ENCODE measurements around the gene PHLDB3. TPM values are rescaled to one million over a fixed set of nuclear protein-coding genes. Genes with fewer than 3 reads are reported as not detected.
"Not testable (repeated sequence)": the region's sequence is repeated elsewhere in the genome, so short reads cannot be mapped to it uniquely, and the experiment has no call there.

PHLDB3 gene
- total RNA-seq, 2 donors from 2014 or later = 23.1 to 27.3 TPM

- peak; percentile 92 to 99 for DNase-seq (ENCODE audit: low spot score in 2 of 2)
- Mint-ChIP-seq H3K9me3 (peaks cover 0 to 5% of the 10 kb centered on the region in 2 donors), H3K27ac (peak overlapping the region; percentile 86 to 99), H3K36me3 (peaks cover 6 to 12% of the 10 kb centered on the region in 2 donors)
- peak; percentile 82 to 85 for ATAC-seq
Observed at GRCh38 chr19:43533546-43534304, 29.2 kb upstream of the PHLDB3 start.

GRCh38 chr19:43532962-43533545 lies 28.5 kb upstream of the PHLDB3 start, which contains the start of gene ZNF575:
Gene ZNF575, plus strand, starts transcription at chr19:43533188. Its CDS starts 1,235 bp downstream, at chr19:43534423.
- peak; percentile 83 to 87 for DNase-seq (ENCODE audit: low spot score in 2 of 2)
- H3K36me3 Mint-ChIP-seq = peaks cover 0 to 5% of the 10 kb centered on the region in 2 donors
- peak; percentile 60 to 68 for ATAC-seq
- H3K9me3 Mint-ChIP-seq = no peaks in the 10 kb centered on the region
- H3K27ac Mint-ChIP-seq = peak within 1 kb of the TSS; percentile 86 to 99

GRCh38 chr19:43532571-43532961 lies 28.0 kb upstream of the PHLDB3 start:
- Mint-ChIP-seq H3K36me3 (peaks cover 0 to 5% of the 10 kb centered on the region in 2 donors), H3K9me3 (no peaks in the 10 kb centered on the region), H3K27ac (peak overlapping the region; percentile 86 to 88)
- DNase-seq (ENCODE audit: low spot score in 2 of 2) (no peak), ATAC-seq (peak in 1 of 2 donors; percentile 34)

GRCh38 chr19:43527860-43528622 lies 23.5 kb upstream of the PHLDB3 start:
- DNase-seq (ENCODE audit: low spot score in 2 of 2) (no peak), ATAC-seq (peak; percentile 16 to 27)
- peak overlapping the region in 1 of 2 donors; percentile 98 for H3K27ac Mint-ChIP-seq
- peaks cover 1 to 10% of the 10 kb centered on the region in 2 donors for H3K36me3 Mint-ChIP-seq
- H3K9me3 Mint-ChIP-seq = no peaks in the 10 kb centered on the region

- peak; percentile 78 to 88 for DNase-seq (ENCODE audit: low spot score in 2 of 2)
- Mint-ChIP-seq H3K9me3 (no peaks in the 10 kb centered on the region), H3K36me3 (peaks cover 6 to 10% of the 10 kb centered on the region in 2 donors), H3K27ac (peak within 1 kb of the TSS; percentile 89 to 98)
- peak; percentile 75 to 82 for ATAC-seq
Observed at GRCh38 chr19:43526884-43527859, 22.6 kb upstream of the PHLDB3 start, which contains the start of gene ETHE1. Gene ETHE1, minus strand, starts transcription at chr19:43527201. Its CDS starts 24 bp downstream, at chr19:43527177.

- DNase-seq (ENCODE audit: low spot score in 2 of 2) = peak; percentile 47 to 59
- peak overlapping the region; percentile 89 to 98 for H3K27ac Mint-ChIP-seq
- H3K9me3 Mint-ChIP-seq = no peaks in the 10 kb centered on the region
- peak; percentile 12 to 13 for ATAC-seq
- peaks cover 6 to 10% of the 10 kb centered on the region in 2 donors for H3K36me3 Mint-ChIP-seq
Observed at GRCh38 chr19:43525836-43526771, 21.6 kb upstream of the PHLDB3 start.

- Mint-ChIP-seq H3K36me3 (peaks cover 6 to 10% of the 10 kb centered on the region in 2 donors), H3K27ac (peak overlapping the region; percentile 89 to 98), H3K9me3 (no peaks in the 10 kb centered on the region)
- DNase-seq (ENCODE audit: low spot score in 2 of 2) (peak; percentile 42 to 69), ATAC-seq (peak; percentile 65 to 67)
Observed at GRCh38 chr19:43524922-43525835, 20.6 kb upstream of the PHLDB3 start.

GRCh38 chr19:43523696-43524095 lies 19.1 kb upstream of the PHLDB3 start:
- H3K36me3 Mint-ChIP-seq; H3K9me3 Mint-ChIP-seq; ATAC-seq; H3K27ac Mint-ChIP-seq; DNase-seq (ENCODE audit: low spot score in 2 of 2): not testable (repeated sequence)

- Mint-ChIP-seq H3K27ac (peak overlapping the region; percentile 75), H3K36me3 (peaks cover 6 to 10% of the 10 kb centered on the region in 2 donors), H3K9me3 (no peaks in the 10 kb centered on the region)
- no peak for DNase-seq (ENCODE audit: low spot score in 2 of 2)
- ATAC-seq = no peak
Observed at GRCh38 chr19:43522929-43523328, 18.4 kb upstream of the PHLDB3 start.

GRCh38 chr19:43519436-43520088 lies 15.0 kb upstream of the PHLDB3 start:
- ATAC-seq (peak; percentile 99 to 100), DNase-seq (ENCODE audit: low spot score in 2 of 2) (peak; percentile 80 to 86)
- H3K27ac Mint-ChIP-seq = peak overlapping the region in 1 of 2 donors; percentile 13
- no peaks in the 10 kb centered on the region for H3K9me3 Mint-ChIP-seq
- H3K36me3 Mint-ChIP-seq = peaks cover 0 to 6% of the 10 kb centered on the region in 2 donors

- Mint-ChIP-seq H3K36me3 (peaks cover 0 to 5% of the 10 kb centered on the region in 2 donors), H3K9me3 (no peaks in the 10 kb centered on the region), H3K27ac (peak overlapping the region in 1 of 2 donors; percentile 86)
- ATAC-seq = no peak
- DNase-seq (ENCODE audit: low spot score in 2 of 2) = no peak
Observed at GRCh38 chr19:43518051-43518450, 13.5 kb upstream of the PHLDB3 start.

- peaks cover 5 to 12% of the 10 kb centered on the region in 2 donors for H3K36me3 Mint-ChIP-seq
- ATAC-seq; DNase-seq (ENCODE audit: low spot score in 2 of 2); H3K27ac Mint-ChIP-seq; H3K9me3 Mint-ChIP-seq: not testable (repeated sequence)
Observed at GRCh38 chr19:43512399-43512798, 7.9 kb upstream of the PHLDB3 start.

- no peak for ATAC-seq
- no peak for DNase-seq (ENCODE audit: low spot score in 2 of 2)
- Mint-ChIP-seq H3K36me3 (peaks cover 5 to 13% of the 10 kb centered on the region in 2 donors), H3K27ac (no peak overlapping the region), H3K9me3 (no peaks in the 10 kb centered on the region)
Observed at GRCh38 chr19:43511324-43511723, 6.8 kb upstream of the PHLDB3 start.

All from activated naive CD4-positive, alpha-beta T cell treated with anti-CD3 and anti-CD28 coated beads, Interleukin-2, amount 50 U/mL, for 72 hours (primary cell).